ENCODE data around the gene CD22.

CD22 gene

DNA sequence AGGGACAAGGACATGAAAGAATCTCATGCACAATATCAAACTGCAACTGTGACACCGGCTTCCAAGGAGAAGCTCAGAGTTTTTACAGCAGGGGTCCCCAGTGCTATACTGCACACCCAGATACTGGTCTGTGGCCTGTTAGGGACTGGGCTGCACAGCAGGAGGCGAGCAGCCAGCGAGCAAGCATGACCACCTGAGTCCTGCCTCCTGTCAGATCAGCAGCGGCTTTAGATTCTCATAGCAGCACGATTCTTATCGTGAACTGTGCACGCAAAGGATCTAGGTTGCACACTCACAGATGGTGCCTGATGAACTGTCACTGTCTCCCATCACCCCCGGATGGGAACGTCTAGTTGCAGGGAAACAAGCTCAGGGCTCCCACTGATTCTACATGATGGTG is 13.1 kb upstream of the CD22 start:
- DNase-seq = no peak

GRCh38 chr19:35316560-35316959 is 12.4 kb upstream of the CD22 start:
- no peak for DNase-seq

DNA sequence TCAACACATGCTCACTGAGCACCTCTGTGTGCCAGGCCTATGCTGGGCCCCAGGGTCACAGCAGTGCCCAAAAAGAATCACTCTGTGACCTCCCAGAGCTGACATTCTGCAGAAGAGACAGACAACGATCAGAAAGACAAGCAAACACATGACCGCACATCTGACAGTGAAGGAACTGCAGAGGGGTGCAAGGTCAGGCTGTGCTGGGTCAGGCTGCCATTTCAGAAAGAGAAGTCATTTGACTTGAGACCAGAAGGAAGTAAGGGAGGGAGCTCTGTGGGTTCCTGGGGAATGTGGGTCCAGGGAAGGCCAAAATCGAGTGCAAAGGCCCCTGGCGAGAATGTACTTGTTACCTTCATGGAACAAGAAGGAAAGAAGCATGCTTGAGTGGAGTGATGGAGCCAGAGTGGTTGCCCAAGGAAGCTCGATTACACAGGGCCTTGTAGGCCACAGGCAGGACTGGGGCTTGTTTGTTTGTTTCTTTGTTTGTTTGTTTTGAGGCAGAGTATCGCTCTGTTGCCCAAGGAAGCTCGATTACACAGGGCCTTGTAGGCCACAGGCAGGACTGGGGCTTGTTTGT is 11.4 kb upstream of the CD22 start:
- DNase-seq = no peak

- no peak for DNase-seq
These were observed 10.1 kb upstream of the CD22 start for GRCh38 chr19:35318679-35319448.

- no peak for DNase-seq
These were observed 8.8 kb upstream of the CD22 start for GRCh38 chr19:35320065-35320713.

- no peak for DNase-seq
These were observed 7.7 kb upstream of the CD22 start for GRCh38 chr19:35321291-35321690.

- DNase-seq = no peak
These were observed 7.0 kb upstream of the CD22 start for GRCh38 chr19:35322014-35322413.

- DNase-seq = no peak
These were observed 1.3 kb upstream of the CD22 start for GRCh38 chr19:35327642-35328041.

- DNase-seq = no peak
These were observed 336 bp downstream of the CD22 start for GRCh38 chr19:35329323-35329722.

GRCh38 chr19:35330475-35330874 is 1.5 kb downstream of the CD22 start:
- no peak for DNase-seq

DNA sequence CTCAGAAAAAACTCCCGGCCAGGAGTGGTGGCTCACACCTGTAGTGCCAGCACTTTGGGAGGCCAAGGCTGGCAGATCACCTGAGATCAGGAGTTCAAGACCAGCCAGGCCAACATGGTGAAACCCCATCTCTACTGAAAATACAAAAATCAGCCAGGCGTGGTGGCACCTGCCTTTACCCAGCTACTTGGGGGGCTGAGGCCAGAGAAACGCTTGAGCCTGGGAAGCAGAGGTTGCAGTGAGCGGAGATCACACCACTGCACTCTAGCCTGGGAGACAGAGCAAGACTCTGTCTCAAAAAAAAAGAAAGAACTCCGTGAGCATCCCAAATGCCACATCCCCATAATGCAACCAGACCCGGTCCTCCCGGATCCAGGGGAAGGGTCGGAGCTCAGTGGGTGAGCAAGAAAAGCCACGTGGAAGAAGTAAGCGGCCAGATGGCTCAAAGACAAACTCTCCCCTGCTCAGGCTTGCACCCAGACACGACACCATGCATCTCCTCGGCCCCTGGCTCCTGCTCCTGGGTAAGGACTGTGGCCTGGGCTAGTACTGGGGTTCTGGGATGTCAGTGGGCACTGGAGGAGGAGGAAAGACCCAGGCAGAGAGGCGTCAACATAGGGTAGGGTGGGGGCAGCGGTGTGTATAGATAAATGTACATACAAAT is 2.7 kb downstream of the CD22 start:
- no peak for DNase-seq

- no peak for DNase-seq
These were observed 3.8 kb downstream of the CD22 start for GRCh38 chr19:35332817-35333216.

DNA sequence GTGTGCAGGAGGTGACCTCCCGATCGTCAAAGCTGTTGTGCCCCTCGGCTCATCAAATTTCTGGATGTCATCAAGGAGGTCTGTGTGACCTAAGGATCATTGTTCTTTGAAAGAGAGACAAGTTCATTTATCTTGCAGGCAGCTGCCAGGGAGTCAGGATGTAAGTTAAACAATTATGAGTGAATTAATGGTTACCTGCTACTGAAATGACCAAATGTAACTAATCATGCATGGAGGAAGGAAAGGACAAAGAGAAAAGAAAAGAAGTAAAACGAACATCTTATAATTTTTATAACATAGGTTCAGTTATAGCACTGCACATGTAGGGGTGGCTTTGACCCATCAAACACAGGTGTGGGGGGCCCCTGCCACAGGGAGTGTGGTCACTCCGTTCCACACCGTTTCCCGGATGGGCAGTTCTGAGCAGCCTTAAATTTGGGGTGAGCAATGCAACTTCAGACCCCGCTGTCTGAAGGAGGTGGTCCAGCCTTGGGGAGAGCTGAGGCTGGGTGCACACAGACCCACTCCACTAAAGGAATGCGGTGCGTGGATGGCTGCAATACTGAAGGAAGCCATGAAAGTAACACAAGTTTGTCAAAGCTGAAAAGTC is 5.3 kb downstream of the CD22 start:
- no peak for DNase-seq

DNA sequence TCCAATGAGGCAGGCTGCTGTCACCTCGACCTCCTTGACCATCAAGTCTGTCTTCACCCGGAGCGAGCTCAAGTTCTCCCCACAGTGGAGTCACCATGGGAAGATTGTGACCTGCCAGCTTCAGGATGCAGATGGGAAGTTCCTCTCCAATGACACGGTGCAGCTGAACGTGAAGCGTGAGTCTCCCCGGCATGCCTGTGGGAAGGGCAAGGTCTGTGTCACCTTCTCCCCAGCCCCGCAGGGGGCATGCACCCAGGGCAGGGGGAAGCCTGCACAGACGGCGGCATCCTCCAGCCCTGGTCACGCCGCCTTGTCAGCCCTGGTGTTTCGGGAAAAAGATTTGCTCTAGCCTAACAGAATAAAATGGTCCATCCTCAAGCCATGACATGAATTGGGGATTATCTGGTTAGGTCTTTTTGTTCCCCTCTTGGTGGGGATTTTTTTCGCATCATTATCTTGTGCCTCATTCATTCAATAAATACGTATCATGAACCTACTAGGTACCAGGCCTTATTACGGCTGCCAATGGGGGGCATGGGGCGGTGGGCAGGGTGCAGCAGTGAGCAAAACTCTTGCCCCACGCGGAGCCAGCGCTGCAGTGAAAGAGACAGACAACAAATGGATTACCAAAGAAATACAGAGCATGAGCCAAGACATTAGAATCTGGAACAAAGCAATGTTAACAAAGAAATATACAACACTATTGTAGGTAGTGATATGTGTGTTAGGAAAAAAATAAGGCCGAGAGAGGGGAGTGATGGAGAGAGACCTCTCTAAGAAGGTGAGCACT is 7.4 kb downstream of the CD22 start:
- DNase-seq = no peak

GRCh38 chr19:35337097-35337983 is 8.4 kb downstream of the CD22 start:
- no peak for DNase-seq

DNA sequence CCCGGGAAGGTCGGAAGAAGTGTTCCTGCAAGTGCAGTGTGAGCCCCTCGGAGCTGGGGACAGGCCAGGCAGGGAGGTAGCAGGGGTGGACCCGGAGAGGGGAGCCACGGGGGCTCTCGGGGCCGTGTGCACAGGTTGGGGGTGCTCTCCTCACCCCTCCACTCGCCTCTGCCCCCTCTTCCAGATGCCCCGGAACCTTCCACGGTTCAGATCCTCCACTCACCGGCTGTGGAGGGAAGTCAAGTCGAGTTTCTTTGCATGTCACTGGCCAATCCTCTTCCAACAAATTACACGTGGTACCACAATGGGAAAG is 9.0 kb downstream of the CD22 start:
- DNase-seq = no peak

- DNase-seq = no peak
These were observed 11.4 kb downstream of the CD22 start for GRCh38 chr19:35340431-35340830.

- DNase-seq = no peak
These were observed 12.0 kb downstream of the CD22 start for GRCh38 chr19:35341006-35341405.

GRCh38 chr19:35341565-35342225 is 12.7 kb downstream of the CD22 start:
- no peak for DNase-seq

- DNase-seq = no peak
These were observed 13.4 kb downstream of the CD22 start for GRCh38 chr19:35342430-35342829.

DNA sequence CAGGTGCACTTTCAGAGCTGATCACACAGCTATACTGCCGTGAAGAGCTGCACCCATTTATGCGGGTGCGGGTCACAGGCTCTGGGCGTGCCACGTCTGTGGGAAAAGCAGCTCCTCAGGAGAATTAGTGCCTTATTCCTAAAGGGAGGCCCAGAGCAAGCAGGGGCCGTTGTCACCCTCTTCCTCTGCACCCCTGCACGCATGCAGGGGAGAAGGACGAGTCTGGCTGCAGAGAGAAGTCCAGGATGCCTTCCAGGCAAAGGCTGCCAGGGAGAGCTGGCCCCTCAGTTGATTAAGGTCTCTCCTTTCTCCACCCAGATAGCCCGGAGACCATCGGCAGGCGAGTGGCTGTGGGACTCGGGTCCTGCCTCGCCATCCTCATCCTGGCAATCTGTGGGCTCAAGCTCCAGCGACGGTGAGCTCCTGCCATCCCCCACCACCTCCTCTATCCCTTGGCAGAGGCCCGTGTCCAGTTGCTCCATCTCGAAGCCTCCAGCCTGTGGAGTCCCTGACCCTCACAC is 15.6 kb downstream of the CD22 start:
- no peak for DNase-seq
